ENCODE results near the gene ETDB. TPM values are rescaled to one million over a fixed set of nuclear protein-coding genes. Genes with fewer than 3 reads are reported as not detected.

ETDB gene
- not detected in 2 replicates for total RNA-seq

GRCh38 chrX:135120056-135120576 lies at the start of gene ETDB:
Gene ETDB, minus strand, starts transcription at chrX:135120526. Its CDS starts 1,265 bp downstream, at chrX:135119261.

Other genes with a start within 250 kb of the ETDB start
- gene MOSPD1, start 205.3 kb downstream of the ETDB start, total RNA-seq = 21.7 and 25.4 TPM in 2 replicates
- 0.63 and 0.85 TPM in 2 replicates for gene SMIM10, start 129.5 kb downstream of the ETDB start, total RNA-seq
- 2.7 and 3.0 TPM in 2 replicates for gene RTL8B, start 98.0 kb downstream of the ETDB start, total RNA-seq
- 17.3 and 27.4 TPM in 2 replicates for gene RTL8C, start 88.2 kb downstream of the ETDB start, total RNA-seq
- gene RTL8A, start 68.4 kb downstream of the ETDB start, total RNA-seq = 3.2 and 4.7 TPM in 2 replicates
- 0.09 and 0.19 TPM in 2 replicates for gene SMIM10L2B, start 21.8 kb downstream of the ETDB start, total RNA-seq
- gene CT55, start 50.9 kb upstream of the ETDB start, total RNA-seq = not detected in 2 replicates
- gene ETDA, start 131.5 kb upstream of the ETDB start, total RNA-seq = not detected in 2 replicates
- not detected in 2 replicates for gene ETDC, start 189.0 kb upstream of the ETDB start, total RNA-seq
- 7.4 and 8.1 TPM in 2 replicates for gene ZNF75D, start 223.6 kb upstream of the ETDB start, total RNA-seq
- gene ZNF449, start 224.3 kb upstream of the ETDB start, total RNA-seq = 8.2 and 9.9 TPM in 2 replicates